ENCODE results near the gene HEXIM1. TPM values are rescaled to one million over a fixed set of nuclear protein-coding genes. Genes with fewer than 3 reads are reported as not detected.
A peak's percentile ranks its signal among the peaks of the same experiment; 100 is the strongest.

Gene HEXIM1
- total RNA-seq, 2 donors from 2014 or later: 40.6 to 46.9 TPM

DNA sequence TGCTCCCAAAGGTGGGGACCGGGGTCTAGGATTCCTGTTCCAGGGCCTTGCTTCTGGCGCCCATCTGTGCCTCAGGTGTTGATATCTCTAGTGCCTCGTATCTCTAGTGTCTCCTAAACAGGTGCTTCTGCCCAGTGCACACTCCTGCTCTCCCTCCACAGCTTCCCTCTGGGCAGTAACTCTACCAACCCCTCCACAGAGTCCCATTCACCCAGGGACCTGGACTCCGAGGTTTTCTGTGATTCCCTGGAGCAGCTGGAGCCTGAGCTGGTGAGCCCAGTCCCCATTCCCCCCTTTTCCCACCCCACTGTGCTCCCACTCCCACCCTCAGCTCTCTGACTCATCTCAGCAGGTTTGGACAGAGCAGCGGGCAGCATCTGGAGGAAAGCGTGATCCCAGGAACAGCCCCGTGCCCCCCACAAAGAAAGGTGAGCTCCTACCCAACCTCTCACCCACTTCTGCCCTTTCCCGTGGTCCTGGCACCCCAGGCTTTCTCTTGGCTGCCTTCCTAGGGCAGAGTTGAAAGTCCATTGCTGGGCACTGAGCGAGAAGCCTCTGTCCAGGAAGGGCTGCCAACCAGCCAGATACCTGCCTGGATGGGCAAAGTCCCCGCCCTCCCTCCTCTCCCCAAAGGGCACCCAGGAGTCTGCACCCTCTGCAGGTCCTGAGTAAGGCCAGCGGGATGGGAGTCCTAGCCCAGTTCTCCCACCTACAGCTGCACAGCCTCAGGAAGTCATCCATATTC is 10.5 kb upstream of the HEXIM1 start:
- intact Hi-C loops (cut with DNase I): loop anchor here (5.0 to 10.0 kb wide), 3 partner anchors 60 to 247 kb away; partner anchors contain the start of gene GFAP (in 1 of the 2)
- peak; percentile 50 for DNase-seq (ENCODE audit: low spot score)

DNA sequence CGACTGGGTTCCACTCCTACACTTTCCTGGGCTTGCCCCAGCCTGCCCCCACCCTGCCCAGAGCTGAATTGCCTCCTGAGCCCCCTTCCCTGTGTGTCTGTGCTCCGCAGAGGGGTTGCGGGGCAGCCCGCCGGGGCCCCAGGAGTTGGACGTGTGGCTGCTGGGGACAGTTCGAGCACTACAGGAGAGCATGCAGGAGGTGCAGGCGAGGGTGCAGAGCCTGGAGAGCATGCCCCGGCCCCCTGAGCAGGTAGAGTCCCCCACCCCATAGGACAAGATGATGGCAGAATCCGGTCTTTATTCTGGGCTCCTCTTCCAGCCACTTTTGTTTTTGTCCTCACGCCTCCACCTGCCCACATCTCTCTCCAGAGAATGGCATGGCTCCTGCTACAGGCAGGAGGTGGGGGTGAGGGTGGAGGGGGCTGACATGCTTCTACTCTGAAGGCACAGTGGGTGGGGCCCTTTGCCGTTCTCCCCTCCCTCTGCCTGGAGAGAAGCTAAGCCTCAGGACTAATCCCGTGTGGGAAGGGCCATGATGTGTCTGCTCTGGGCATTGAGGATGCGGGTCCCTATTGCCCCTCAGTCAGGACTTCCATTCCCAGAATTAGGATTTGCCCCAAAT is 9.3 kb upstream of the HEXIM1 start:
- DNase-seq (ENCODE audit: low spot score): peak; percentile 70
- intact Hi-C loops (cut with DNase I): loop anchor here (5.0 to 10.0 kb wide), 3 partner anchors 58 to 246 kb away; partner anchors contain the start of gene GFAP (in 1 of the 2)

DNA sequence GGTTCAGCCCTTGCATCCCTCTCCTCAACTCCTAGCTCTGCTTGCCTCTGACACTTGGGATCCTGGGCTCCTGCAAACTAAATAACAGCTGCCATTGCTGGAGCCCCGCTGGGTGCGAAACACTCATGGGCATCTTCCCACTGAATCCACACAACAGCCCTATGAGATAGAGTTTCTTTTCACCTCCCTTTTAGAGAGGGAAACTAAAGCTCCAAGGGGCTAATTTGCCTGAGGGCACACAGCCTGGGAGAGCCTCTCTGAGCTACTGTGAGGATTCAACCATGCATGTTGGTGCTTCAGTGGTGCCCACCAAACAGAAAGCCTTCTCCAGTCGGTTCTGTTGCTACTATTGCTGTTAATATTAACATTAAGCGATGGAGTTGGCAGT is 8.7 kb upstream of the HEXIM1 start:
- peak; percentile 69 for DNase-seq (ENCODE audit: low spot score)
- intact Hi-C loops (cut with DNase I): loop anchor here (5.0 to 10.0 kb wide), 3 partner anchors 58 to 245 kb away; partner anchors contain the start of gene GFAP (in 1 of the 2)

DNA sequence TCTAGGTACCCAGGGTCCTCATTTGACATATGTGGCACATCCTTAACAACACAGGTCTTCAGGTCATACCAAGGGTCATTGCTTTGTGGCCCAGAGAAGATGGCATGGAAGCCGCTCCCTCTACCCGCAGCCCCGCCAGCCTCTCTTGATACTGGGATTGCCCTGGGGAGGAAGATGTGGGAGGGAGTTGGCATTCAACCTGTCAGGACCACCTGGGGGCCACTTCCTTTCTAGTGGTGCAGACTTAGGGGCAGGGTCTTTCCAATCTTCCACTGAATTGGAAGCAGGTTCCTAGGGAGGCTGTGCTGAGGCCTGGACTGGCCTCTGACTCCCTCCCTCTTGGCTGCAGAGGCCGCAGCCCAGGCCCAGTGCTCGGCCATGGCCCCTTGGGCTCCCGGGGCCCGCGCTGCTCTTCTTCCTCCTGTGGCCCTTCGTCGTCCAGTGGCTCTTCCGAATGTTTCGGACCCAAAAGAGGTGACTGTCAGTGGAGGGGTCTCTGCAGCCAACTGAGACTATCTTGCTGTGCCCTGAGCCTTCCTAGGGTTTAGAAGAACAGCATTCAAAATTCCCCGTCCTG is 5.1 kb upstream of the HEXIM1 start:
- intact Hi-C loops (cut with DNase I): no loop called here
- DNase-seq (ENCODE audit: low spot score): peak; percentile 72

DNA sequence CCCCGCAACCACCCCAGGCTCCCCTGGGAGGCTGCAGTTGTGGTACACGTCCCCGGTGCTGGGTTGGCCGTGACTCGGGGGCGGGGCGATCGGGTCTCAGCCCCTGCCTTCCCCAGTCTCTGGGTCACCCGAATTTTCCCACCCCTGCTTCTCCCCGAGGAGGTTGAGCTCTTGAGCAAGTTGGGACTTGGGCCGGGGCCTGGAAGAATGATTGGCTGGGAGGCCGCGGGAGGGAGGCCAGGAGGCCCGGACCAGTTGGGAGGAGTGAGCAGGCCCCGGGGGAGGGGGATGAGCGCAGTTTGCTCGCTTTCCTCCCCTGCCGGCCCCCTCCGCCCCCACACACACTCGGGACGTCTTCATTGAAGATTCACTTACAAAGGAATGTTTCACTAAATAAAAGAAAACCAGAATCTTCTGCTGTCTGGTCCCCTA is 4.5 kb upstream of the HEXIM1 start:
- intact Hi-C loops (cut with DNase I): no loop called here
- peak; percentile 98 for DNase-seq (ENCODE audit: low spot score)

DNA sequence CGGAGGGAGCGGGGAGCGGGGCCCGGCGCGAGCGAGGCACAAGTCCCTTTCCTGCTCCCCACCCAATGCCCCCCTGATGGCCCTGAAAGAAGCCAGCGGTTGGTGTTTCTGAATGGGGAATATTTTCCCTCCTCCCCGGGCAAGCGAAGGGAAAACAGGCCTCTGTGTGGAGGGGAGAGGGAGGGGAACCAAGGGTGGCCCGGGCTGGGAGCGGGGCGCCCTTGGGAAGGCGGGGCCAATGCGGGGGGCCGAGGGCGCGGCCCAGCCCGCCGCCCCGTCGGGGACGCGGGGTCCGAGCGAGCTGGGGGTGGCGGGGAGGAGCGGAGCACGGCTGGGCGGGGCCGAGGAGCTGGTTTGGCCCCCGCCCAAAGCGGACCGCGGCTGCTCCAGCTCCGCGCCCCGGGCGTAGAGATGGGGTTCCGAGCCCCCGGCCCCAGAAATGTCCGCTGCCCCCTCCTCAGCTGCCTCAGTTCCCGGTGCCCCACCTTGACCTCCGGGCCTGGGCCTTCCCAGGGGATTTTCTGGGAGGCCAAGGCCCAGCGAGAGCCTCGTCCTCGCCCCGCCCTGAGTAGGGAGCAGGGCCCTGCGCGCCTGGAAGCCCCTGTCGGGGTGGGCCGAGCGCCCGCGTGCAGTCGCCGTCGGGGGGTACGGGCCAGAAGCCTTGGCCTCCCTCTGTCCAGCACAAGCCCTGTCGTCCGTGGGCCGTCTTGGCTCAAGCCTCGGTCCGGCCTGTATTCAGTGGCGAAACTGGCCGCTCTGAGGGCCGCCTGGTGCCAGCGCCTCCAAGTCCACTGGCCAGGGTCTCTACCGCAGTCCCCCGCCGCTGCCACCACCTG is 3.9 kb upstream of the HEXIM1 start:
- intact Hi-C loops (cut with DNase I): loop anchor here in 1 of 2 donors (5.0 kb wide), 1 partner anchor 173 kb away; the partner anchor contains the start of gene MAP3K14
- peak; percentile 88 for DNase-seq (ENCODE audit: low spot score)

DNA sequence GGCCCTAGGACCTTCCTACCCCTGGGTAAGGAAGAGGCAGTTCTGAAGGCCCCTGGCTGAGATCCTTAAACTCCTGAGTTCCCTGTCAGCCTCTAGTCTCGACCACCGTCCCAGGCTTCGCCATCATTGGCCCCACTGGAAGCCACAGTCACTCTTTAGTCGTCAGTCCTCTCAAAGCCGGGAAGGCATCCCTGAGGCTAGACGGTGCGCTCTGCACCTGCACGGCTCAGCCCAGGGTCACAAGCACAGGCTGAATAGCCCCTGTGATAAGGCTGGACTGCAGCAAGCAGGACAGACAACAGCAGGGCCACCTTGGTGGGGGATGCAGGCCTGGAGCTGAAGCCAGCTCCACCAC is 3.3 kb upstream of the HEXIM1 start:
- intact Hi-C loops (cut with DNase I): loop anchor here in 1 of 2 donors (5.0 kb wide), 1 partner anchor 172 kb away; the partner anchor contains the start of gene MAP3K14
- DNase-seq (ENCODE audit: low spot score): no peak

DNA sequence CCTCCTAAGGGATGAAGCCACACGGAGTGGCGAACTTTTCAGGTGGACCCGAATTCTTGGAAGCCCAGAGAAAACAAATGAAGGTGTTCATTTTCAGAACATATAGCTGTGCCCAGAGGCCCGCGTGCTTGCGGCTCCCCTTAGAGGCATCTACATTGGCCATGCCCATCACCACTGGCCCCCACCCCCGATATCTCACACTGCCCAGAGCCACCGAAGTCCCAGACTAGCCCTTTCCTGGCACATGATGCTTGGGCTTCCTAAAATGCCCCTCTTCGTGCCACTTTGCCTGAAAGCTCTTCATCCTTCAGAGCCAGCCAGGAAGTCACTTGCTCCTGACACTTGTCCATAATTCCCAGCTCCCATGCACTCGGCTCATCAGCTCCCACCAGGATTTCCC is 2.1 kb upstream of the HEXIM1 start:
- peak; percentile 77 for DNase-seq (ENCODE audit: low spot score)
- intact Hi-C loops (cut with DNase I): loop anchor here in 1 of 2 donors (5.0 kb wide), 1 partner anchor 171 kb away; the partner anchor contains the start of gene MAP3K14

DNA sequence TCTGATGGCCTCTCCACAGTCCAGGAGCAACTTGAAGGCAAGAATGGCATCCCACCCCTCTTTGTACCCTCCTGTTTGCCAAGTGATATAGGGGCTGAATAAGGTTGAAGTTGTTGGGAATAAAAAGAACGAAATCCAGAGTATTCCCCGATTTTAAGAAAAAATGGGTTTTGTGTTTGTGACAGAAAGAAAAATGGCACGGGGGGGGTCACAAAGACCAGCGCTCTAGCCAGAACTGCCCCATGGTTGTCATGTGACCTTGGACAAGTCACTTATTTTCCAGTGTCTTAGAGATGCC is 1.7 kb upstream of the HEXIM1 start:
- intact Hi-C loops (cut with DNase I): loop anchor here in 1 of 2 donors (5.0 kb wide), 1 partner anchor 171 kb away; the partner anchor contains the start of gene MAP3K14

DNA sequence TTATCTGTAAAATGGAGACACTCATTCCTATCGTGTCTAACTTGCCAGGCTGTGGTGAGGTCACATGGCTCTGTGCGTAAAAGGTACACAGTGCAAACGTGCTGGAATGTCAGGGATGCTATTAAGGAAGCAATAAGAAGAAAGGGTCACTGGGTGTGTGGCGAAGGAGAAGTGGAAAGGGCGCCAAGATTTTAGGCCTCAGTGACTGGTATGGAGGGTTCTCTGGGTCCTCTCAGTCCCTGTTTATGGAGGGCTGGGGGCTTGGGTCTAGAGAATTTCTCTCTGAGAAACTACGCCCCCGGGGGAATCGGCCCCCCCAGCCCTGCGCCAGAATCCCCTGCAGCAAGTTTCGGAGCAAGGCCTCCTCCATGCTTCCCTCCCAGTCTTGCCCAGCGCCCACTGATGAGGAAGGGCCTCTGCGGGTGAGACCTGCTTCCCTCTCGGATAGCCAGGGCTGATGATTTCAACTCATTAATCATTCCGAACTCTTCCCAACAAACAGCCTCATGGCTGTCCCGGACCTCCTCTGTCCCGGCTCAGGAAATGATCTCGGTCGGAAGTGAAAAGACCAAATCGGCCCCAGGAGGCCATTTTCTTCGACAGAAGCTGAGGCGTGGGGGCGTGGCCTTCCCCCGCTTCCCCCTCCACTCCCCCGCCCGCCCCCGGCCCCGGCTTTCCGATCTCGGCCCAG is 1.2 kb upstream of the HEXIM1 start:
- peak; percentile 83 for DNase-seq (ENCODE audit: low spot score)
- intact Hi-C loops (cut with DNase I): loop anchor here in 1 of 2 donors (5.0 kb wide), 1 partner anchor 170 kb away; the partner anchor contains the start of gene MAP3K14

More for the DNA sequence above, 1.7 kb upstream of the HEXIM1 start:
- DNase-seq (ENCODE audit: low spot score): no peak

DNA sequence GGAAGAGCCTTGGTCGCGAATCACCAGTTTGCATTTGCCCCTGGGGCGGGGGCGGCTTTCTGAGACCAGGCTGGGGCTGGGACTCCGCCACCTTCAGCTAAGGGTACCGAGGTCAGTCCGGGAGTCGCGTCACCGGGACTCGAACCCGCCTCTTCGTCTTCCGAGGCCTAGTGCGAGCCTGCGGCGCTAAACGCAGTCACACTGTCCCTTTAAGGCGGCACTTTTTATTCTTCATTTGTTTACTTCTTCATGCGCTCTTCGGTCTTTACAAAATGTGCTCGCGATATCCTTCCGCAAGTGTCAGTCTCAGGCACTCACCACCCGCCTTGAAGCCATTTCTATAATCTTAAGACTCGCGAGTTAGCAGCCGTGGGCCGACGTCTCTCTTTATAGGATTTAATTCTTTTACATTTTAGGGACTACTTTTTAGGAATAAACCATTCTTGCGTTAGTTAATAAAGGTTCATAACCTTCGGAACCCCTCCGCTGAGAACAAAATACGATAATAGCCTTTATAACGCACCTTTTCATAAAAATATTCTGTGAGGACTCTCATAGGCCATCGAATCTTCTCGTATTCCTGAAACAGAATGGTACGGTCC is 593 bp upstream of the HEXIM1 start:
- intact Hi-C loops (cut with DNase I): loop anchor here in 1 of 2 donors (5.0 kb wide), 1 partner anchor 170 kb away; the partner anchor contains the start of gene MAP3K14
- peak; percentile 95 for DNase-seq (ENCODE audit: low spot score)

DNA sequence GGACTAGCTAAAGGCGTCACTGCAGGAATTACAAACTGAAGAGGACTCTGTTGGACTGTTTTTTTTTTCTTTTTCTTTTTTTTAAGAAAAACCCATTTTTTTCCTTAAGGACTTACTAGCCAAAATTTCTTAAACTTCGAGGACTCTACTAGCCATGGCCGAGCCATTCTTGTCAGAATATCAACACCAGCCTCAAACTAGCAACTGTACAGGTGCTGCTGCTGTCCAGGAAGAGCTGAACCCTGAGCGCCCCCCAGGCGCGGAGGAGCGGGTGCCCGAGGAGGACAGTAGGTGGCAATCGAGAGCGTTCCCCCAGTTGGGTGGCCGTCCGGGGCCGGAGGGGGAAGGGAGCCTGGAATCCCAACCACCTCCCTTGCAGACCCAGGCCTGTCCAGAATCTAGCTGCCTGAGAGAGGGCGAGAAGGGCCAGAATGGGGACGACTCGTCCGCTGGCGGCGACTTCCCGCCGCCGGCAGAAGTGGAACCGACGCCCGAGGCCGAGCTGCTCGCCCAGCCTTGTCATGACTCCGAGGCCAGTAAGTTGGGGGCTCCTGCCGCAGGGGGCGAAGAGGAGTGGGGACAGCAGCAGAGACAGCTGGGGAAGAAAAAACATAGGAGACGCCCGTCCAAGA is 878 bp downstream of the HEXIM1 start:
- intact Hi-C loops (cut with DNase I): loop anchor here in 1 of 2 donors (5.0 kb wide), 1 partner anchor 168 kb away; the partner anchor contains the start of gene MAP3K14
- peak; percentile 96 for DNase-seq (ENCODE audit: low spot score)

DNA sequence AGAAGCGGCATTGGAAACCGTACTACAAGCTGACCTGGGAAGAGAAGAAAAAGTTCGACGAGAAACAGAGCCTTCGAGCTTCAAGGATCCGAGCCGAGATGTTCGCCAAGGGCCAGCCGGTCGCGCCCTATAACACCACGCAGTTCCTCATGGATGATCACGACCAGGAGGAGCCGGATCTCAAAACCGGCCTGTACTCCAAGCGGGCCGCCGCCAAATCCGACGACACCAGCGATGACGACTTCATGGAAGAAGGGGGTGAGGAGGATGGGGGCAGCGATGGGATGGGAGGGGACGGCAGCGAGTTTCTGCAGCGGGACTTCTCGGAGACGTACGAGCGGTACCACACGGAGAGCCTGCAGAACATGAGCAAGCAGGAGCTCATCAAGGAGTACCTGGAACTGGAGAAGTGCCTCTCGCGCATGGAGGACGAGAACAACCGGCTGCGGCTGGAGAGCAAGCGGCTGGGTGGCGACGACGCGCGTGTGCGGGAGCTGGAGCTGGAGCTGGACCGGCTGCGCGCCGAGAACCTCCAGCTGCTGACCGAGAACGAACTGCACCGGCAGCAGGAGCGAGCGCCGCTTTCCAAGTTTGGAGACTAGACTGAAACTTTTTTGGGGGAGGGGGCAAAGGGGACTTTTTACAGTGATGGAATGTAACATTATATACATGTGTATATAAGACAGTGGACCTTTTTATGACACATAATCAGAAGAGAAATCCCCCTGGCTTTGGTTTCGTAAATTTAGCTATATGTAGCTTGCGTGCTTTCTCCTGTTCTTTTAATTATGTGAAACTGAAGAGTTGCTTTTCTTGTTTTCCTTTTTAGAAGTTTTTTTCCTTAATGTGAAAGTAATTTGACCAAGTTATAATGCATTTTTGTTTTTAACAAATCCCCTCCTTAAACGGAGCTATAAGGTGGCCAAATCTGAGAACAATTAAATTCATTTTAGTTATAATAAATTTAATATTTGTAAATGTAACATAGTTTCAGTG is 1.7 kb downstream of the HEXIM1 start:
- intact Hi-C loops (cut with DNase I): loop anchor here in 1 of 2 donors (5.0 kb wide), 1 partner anchor 167 kb away; the partner anchor contains the start of gene MAP3K14
- peak; percentile 93 for DNase-seq (ENCODE audit: low spot score)

DNA sequence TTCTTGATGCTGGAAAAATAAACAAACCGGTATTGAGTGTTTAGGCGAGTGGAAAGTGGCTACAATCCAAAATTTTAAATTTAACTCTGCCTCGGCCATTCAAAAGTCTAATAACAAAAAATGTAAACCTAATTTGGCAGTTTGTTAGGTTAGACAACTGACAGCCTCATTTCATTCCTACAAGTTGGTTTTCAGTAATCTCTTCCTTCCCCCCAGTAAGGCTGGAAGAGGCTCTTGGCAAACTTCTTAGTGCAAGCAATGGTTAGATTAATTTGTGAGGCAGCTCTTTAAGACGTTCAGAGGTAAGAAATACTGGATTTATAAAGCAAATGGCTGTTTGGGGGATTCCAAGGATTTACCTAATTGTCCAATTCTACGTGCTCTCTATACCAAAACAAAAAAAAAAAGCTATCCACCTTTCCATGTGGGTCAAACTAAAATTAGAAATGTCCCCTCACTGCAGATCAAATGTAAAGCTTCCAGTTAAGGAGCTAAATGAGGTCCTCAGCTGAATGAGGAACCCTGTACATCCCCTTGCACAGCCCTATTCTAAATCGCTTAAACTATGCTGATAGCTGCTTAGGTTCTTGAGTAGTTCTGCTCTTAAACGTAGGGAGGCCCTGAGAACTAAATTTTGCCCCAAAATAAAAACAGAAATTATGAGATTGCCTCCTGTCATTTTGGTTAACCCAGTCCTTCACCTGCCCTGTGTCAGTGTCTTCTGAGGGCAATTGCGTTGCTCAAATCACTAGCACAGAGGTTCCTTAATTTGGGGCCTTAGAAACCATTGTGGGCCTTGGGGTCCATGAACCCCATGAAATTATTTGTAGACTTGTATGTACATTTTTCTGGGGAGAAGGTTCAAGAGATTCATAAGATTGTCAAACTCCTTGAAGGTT is 2.9 kb downstream of the HEXIM1 start:
- intact Hi-C loops (cut with DNase I): no loop called here
- no peak for DNase-seq (ENCODE audit: low spot score)

DNA sequence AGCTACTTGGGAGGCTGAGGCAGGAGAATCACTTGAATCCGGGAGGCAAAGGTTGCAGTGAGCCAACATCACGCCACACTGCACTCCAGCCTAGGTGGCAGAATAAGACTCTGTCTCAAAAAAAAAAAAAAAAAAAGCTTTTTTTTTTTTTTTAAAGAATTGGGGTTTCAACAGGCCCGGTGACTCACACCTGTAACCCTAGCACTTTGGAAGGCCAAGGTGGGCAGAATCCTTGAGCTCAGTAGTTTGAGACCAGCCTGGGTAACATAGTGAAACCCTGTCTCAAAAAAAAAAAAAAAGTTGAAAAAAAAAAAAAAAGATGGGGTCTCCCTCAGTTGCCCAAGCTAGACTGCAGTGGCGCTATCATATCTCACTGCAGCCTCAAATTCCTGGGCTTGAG is 6.8 kb downstream of the HEXIM1 start:
- no peak for DNase-seq (ENCODE audit: low spot score)
- intact Hi-C loops (cut with DNase I): no loop called here

Data from posterior vena cava (tissue), 2 donors.